Tibial artery (tissue), 4 donors: ENCODE results near the gene COPS9.

ENCODE experiments used
- DNase-seq, 2 donors: peaks; one replicate each; pipeline ENCODE4 v3.0.0-alpha.2; 2019
- H3K27ac ChIP-seq, 2 donors: fragments of 200-600 bp; sonication (generic) in 1 of 2; 1 replicate in 1 of 2; 2 replicates in 1 of 2; pipeline ENCODE4 v1.5.1; 2018 to 2019; ENCODE audit warnings: mild to moderate bottlenecking in 1 of 2
- H3K27me3 ChIP-seq, 2 donors: fragments of 200-600 bp; sonication (generic) in 1 of 2; one replicate each; pipeline versions ENCODE4 v1.5.1 to v1.6.0; 2016 to 2019
- H3K36me3 ChIP-seq, 3 donors: fragments of 200-600 bp; sonication (generic) in 2 of 3; one replicate each; pipeline ENCODE4 v1.5.1; 2016 to 2019; ENCODE audit warnings: mild to moderate bottlenecking in 2 of 3
- H3K4me1 ChIP-seq, 4 donors: fragments of 200-600 bp; sonication (generic) in 2 of 4; 1 replicate in 3 of 4; 2 replicates in 1 of 4; pipeline ENCODE4 v1.5.1; 2016 to 2019
- H3K4me3 ChIP-seq, 2 donors: fragments of 200-600 bp; sonication (generic) in 1 of 2; 1 replicate in 1 of 2; 2 replicates in 1 of 2; pipeline ENCODE4 v1.5.1; 2018 to 2019; ENCODE audit warnings: mild to moderate bottlenecking in 2 of 2
- H3K9me3 ChIP-seq, 3 donors: fragments of 200-600 bp; sonication (generic) in 1 of 3; one replicate each; pipeline ENCODE4 v1.5.1; 2016 to 2019
- CTCF ChIP-seq, 2 experiments: fragments of 200-600 bp in 1 of 2; fragments of 450-650 bp in 1 of 2; IDR thresholded peaks; one replicate each; pipeline ENCODE4 v1.5.1; 2017 to 2019; ENCODE audit warnings: antibody characterized with exemption in 2 of 2, mild to moderate bottlenecking in 1 of 2, moderate library complexity in 1 of 2
- intact Hi-C: fragments of 100-400 bp; cut with DNase I; formaldehyde crosslinking; loops from one replicate; pipeline ENCODE4 v1.15.0; 2023; ENCODE audit warnings: low total_unique reads

COPS9 gene

GRCh38 chr2:240162032-240162431 lies 25.9 kb upstream of the COPS9 start:
- Histone ChIP-seq H3K4me3 (no peak overlapping the region), H3K36me3 (no peaks in the 10 kb centered on the region), H3K9me3 (no peaks in the 10 kb centered on the region), H3K27me3 (peaks cover 0 to 22% of the 10 kb centered on the region in 2 donors), H3K27ac (no peak overlapping the region), H3K4me1 (no peaks in the 10 kb centered on the region)
- TF ChIP-seq CTCF (IDR thresholded peaks at IDR 0.05) = no peak
- intact Hi-C loops = no loop called here
- DNase-seq = no peak

DNA sequence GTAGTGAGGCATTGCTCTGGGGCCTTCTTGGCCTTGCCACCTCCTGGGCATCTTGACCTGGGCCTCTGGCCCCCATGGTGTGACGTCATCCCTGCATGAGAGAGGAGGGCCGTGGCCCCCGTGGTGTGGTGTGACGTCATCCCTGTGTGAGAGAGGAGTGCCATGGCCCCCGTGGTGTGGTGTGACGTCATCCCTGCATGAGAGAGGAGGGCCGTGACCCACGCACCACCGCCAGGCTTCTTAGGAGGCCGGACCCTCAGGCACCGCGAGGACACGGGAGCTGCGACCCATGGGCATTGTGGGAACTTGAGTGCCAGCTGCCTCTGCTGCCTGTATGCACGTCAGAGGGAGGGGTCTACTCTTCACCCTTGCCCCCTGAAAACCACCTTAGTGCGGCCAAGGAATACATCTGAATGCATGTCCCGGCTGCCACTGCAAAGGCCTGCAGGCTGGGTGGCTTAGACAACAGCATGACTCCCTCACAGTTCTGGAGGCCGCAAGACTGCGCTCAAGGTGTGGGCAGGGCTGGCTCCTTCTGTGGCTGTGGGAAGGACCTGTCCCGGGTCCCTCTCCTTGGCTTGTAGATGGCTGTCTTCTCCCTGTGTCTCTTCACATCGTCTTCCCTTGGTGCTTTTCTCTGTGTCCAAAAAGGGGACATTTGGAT lies 25.1 kb upstream of the COPS9 start:
- no peak overlapping the region for H3K4me3 ChIP-seq
- intact Hi-C loops = no loop called here
- H3K27me3 ChIP-seq = peaks cover 0 to 14% of the 10 kb centered on the region in 2 donors

DNA sequence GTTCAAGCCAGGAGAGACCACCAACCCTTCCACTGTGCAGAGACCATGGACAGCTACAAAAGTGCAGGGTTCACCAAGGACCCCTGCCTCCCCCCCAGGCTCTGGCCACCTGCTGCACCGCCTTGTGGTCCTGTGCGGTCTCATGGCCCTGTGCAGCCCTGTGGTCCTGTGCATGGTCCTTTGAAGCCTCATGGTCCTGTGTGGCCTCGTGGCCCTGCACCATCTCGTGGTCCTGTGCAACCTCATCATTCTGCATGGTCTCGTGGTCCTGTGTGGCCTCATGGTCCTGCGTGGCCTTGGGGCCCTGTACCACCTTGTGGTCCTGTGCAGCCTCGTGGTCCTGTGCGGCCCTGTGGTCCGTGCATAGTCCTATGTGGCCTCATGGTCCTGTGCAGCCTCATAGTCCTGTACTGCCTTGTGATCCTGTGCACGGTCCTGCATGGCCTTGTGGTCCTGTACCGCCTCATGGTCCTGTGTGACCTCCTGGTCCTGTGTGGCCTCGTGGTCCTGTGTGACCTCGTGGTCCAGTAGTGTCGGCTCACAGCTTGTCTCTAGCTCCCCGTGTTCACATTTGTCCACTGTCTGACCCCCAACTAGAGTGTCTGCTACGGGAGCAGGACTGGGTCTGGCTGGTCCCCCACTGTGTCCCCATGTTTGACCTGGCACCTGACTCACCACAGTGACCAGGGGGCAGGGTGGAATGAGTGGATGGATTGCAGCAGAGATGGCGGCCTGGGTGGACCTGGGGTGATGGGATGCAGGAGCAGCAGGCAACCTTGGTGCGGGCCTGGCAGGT lies 24.4 kb upstream of the COPS9 start:
- Histone ChIP-seq H3K9me3 (no peaks in the 10 kb centered on the region), H3K27ac (no peak overlapping the region), H3K4me1 (no peaks in the 10 kb centered on the region), H3K27me3 (peaks cover 0 to 13% of the 10 kb centered on the region in 2 donors), H3K36me3 (no peaks in the 10 kb centered on the region), H3K4me3 (no peak overlapping the region)
- no peak for DNase-seq
- intact Hi-C loops = no loop called here
- no peak for TF ChIP-seq CTCF (IDR thresholded peaks at IDR 0.05)

More for the DNA sequence above, 25.1 kb upstream of the COPS9 start:
- H3K36me3 ChIP-seq = no peaks in the 10 kb centered on the region
- H3K9me3 ChIP-seq = no peaks in the 10 kb centered on the region
- DNase-seq = no peak
- no peak for TF ChIP-seq CTCF (IDR thresholded peaks at IDR 0.05)
- no peak overlapping the region for H3K27ac ChIP-seq
- no peaks in the 10 kb centered on the region for H3K4me1 ChIP-seq

- Histone ChIP-seq H3K4me3 (no peak overlapping the region), H3K4me1 (no peaks in the 10 kb centered on the region), H3K36me3 (no peaks in the 10 kb centered on the region), H3K27ac (no peak overlapping the region), H3K9me3 (no peaks in the 10 kb centered on the region), H3K27me3 (peaks cover 0 to 14% of the 10 kb centered on the region in 2 donors)
- intact Hi-C loops = loop anchor here (10.0 kb wide), 1 partner anchor 75 kb away; no protein-coding TSS in a partner anchor
- DNase-seq = no peak
- no peak for TF ChIP-seq CTCF (IDR thresholded peaks at IDR 0.05)
Measured at GRCh38 chr2:240159251-240159839, 23.2 kb upstream of the COPS9 start.

GRCh38 chr2:240157147-240157470 lies 21.0 kb upstream of the COPS9 start:
- intact Hi-C loops = loop anchor here (10.0 kb wide), 1 partner anchor 72 kb away; no protein-coding TSS in a partner anchor

More at GRCh38 chr2:240157147-240157470, 21.0 kb upstream of the COPS9 start:
- Histone ChIP-seq H3K4me1 (no peaks in the 10 kb centered on the region), H3K9me3 (peaks cover 0 to 5% (median 0%) of the 10 kb centered on the region in 3 donors), H3K36me3 (no peaks in the 10 kb centered on the region), H3K27ac (no peak overlapping the region), H3K4me3 (no peak overlapping the region), H3K27me3 (peaks cover 0 to 16% of the 10 kb centered on the region in 2 donors)
- DNase-seq = no peak
- TF ChIP-seq CTCF (IDR thresholded peaks at IDR 0.05) = no peak
